ENCODE results near the gene SPECC1. TPM values are rescaled to one million over a fixed set of nuclear protein-coding genes. Genes with fewer than 3 reads are reported as not detected.

SPECC1 gene
- total and polyA plus RNA-seq, 9 of the 15 experiments (the other 6 are each of a cell fraction or from before 2014, with no cell fraction given) = 2.4 to 19.6 (median 14.7) TPM

- TF ChIP-seq NFATC3 (IDR thresholded peaks at IDR 0.05) (no peak), SIX5 (IDR thresholded peaks at IDR 0.05; ENCODE audit: borderline replicate concordance in 1 of 2, insufficient read depth in 1 of 2, low read depth in 1 of 2, low read length in 2 of 2) (no peak), NR2C2 (CRISPR knock-in tag; IDR thresholded peaks at IDR 0.05) (no peak), NR2C2 (tag; IDR thresholded peaks at IDR 0.05) (no peak), POLR3G (IDR thresholded peaks at IDR 0.05; ENCODE audit: extremely low read depth, insufficient read length, insufficient replicate concordance) (no peak), CBFA2T3 (IDR thresholded peaks at IDR 0.05) (peak; percentile 87), TRIM24 (IDR thresholded peaks at IDR 0.05) (peak; percentile 9 to 23; a peak in 2 of 4 replicates), ASH1L (IDR thresholded peaks at IDR 0.05; ENCODE audit: borderline replicate concordance, low read depth, partially characterized antibody) (no peak), EP400 (IDR thresholded peaks at IDR 0.05) (no peak), HDAC1 (IDR thresholded peaks at IDR 0.05) (no peak), SMARCC2 (IDR thresholded peaks at IDR 0.05; ENCODE audit: low read depth) (peak; percentile 68; the same call in 1 of the 2 replicates), POLR2H (tag; IDR thresholded peaks at IDR 0.05; ENCODE audit: low read depth) (no peak), MECOM (CRISPR knock-in tag; IDR thresholded peaks at IDR 0.05) (no peak), ZEB2 (IDR thresholded peaks at IDR 0.05) (no peak), DMBX1 (CRISPR knock-in tag; IDR thresholded peaks at IDR 0.05; ENCODE audit: borderline replicate concordance) (no peak), RFX1 (IDR thresholded peaks at IDR 0.05) (no peak), STAT5A (IDR thresholded peaks at IDR 0.05; ENCODE audit: borderline replicate concordance, low read length) (0 out of 2 replicates have a peak, but pooled peaks have one; percentile 37), HLTF (IDR thresholded peaks at IDR 0.05) (no peak), GTF2B (IDR thresholded peaks at IDR 0.05; ENCODE audit: extremely low read depth, insufficient read length) (no peak), JUND (IDR thresholded peaks at IDR 0.05; ENCODE audit: borderline replicate concordance, low read depth, low read length) (0 out of 2 replicates have a peak, but pooled peaks have one; percentile 18), JUND (tag; IDR thresholded peaks at IDR 0.05; ENCODE audit: borderline replicate concordance, low read depth, low read length) (no peak), CCNT2 (IDR thresholded peaks at IDR 0.05; ENCODE audit: borderline replicate concordance, extremely low read depth, insufficient read length, low read depth, low read length) (peak; percentile 51), CEBPG (CRISPR knock-in tag; IDR thresholded peaks at IDR 0.05) (no peak), CEBPG (tag; conservative IDR thresholded peaks at IDR 0.05 in 1 of 2, IDR thresholded peaks at IDR 0.05 in 1 of 2) (no peak), ZBTB17 (CRISPR knock-in tag; IDR thresholded peaks at IDR 0.05) (no peak), THRAP3 (IDR thresholded peaks at IDR 0.05; ENCODE audit: borderline replicate concordance) (no peak), TEAD2 (tag; IDR thresholded peaks at IDR 0.05) (no peak), ZKSCAN3 (CRISPR knock-in tag; IDR thresholded peaks at IDR 0.05) (no peak)
- TF ChIP-seq, protein P1, sequence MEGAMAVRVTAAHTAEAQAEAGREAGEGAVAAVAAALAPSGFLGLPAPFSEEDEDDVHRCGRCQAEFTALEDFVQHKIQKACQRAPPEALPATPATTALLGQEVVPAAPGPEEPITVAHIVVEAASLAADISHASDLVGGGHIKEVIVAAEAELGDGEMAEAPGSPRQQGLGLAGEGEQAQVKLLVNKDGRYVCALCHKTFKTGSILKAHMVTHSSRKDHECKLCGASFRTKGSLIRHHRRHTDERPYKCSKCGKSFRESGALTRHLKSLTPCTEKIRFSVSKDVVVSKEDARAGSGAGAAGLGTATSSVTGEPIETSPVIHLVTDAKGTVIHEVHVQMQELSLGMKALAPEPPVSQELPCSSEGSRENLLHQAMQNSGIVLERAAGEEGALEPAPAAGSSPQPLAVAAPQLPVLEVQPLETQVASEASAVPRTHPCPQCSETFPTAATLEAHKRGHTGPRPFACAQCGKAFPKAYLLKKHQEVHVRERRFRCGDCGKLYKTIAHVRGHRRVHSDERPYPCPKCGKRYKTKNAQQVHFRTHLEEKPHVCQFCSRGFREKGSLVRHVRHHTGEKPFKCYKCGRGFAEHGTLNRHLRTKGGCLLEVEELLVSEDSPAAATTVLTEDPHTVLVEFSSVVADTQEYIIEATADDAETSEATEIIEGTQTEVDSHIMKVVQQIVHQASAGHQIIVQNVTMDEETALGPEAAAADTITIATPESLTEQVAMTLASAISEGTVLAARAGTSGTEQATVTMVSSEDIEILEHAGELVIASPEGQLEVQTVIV (CRISPR knock-in tag; IDR thresholded peaks at IDR 0.05; ENCODE audit: borderline replicate concordance) = no peak
These were observed 198.3 kb downstream of the SPECC1 start (continued) for GRCh38 chr17:20207262-20207985.
